Activated effector memory CD4-positive, alpha-beta T cell treated with anti-CD3 and anti-CD28 coated beads, Interleukin-2, amount 50 U/mL, for 16 hours (primary cell): ENCODE results near the gene FYN.

Experiments used
- DNase-seq: peaks from one replicate; pipeline ENCODE4 v3.0.0-alpha.2; 2020

FYN gene

GRCh38 chr6:111880181-111880888, 7.1 kb upstream of the FYN start:
- DNase-seq = no peak

- no peak for DNase-seq
These were observed 2.5 kb upstream of the FYN start for GRCh38 chr6:111875741-111876140.

DNA sequence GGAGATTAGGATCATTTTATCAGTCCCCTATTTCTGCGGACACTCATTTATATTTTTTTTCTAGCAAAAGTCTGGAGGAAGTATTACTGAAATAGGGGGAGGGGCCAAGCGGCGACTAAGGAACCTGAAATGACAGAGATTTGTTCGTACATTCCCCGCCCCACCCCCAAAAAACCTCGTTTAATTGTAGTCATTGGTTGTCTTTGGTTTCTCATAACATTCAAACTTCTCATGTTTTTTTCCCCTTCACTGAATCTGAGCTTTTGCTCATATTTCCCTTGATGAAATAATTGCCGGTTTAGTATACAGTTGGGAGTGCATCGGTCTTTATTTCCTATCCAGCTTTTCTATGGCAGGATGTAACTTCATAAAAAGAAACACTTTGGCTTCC, 768 bp upstream of the FYN start:
- DNase-seq = peak; percentile 85

- DNase-seq = peak; percentile 90
These were observed 663 bp downstream of the FYN start for GRCh38 chr6:111872401-111873177.

- peak; percentile 76 for DNase-seq
These were observed 1.4 kb downstream of the FYN start for GRCh38 chr6:111871725-111872400.

DNA sequence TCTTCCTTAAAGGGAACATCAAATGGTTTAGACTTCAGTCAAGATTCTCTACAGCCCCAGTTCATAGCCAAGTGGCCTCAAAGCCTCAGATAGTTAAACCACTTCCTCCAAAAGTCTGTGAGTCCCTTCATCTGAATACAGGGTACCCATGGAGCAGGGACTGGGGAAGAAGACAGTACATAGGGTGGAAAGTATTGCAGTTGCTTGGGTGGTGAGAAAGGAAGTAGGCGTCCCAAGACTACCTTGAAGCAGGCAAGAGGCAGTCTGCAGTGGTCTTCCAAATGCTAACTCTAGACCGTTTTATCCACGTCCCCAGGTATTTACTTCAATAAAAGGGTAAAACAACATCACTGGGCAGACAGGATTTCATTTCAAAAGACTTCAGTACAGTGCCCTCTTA, 2.0 kb downstream of the FYN start:
- peak; percentile 71 for DNase-seq

DNA sequence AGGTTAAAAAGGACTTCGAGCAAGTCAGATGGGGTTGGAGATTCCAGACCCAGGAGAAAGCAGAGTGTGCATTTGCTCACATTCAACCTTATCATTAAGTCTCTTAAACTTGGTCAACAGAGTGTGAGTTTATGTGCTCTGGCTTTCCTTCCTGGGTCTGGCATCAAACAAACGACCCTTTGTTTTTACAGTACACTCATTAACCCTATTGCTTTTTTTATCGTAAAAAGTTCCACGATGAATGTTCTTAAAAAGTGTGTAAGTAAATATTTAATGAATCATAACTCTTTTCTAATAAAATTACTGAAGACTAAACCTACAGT, 2.5 kb downstream of the FYN start:
- no peak for DNase-seq

DNA sequence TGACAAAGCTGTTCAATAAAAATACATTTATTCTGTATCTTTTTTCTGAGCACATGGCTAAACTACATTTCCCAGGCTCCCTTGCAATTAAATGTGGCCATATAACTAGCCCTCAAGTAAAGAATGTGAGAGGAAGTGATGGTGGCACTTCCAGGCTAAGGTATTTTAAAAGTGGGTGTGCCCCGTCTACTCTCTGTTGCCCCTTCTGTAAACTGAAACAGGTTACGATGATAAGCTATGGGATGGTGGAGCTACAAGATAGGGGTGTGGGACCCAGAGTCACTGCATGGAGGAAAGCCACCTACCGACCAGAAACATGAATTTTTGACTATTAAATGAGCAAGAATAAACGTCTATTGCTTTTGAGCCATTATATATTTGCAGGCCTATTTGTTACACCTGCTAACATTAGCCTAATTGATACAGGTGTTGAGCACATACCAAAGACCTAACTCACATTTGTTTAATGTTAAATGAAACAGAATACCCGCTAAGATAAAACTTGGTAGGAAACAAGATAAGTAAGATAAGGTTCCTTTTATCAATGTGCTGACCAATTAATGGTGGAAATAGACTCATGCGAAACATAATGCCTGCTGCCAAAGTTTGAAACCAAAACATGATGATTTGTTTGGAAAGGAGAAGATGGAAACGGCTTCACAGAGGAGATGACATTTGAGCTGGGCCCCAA, 3.1 kb downstream of the FYN start:
- DNase-seq = no peak

- DNase-seq = no peak
These were observed 6.4 kb downstream of the FYN start for GRCh38 chr6:111866857-111867256.

DNA sequence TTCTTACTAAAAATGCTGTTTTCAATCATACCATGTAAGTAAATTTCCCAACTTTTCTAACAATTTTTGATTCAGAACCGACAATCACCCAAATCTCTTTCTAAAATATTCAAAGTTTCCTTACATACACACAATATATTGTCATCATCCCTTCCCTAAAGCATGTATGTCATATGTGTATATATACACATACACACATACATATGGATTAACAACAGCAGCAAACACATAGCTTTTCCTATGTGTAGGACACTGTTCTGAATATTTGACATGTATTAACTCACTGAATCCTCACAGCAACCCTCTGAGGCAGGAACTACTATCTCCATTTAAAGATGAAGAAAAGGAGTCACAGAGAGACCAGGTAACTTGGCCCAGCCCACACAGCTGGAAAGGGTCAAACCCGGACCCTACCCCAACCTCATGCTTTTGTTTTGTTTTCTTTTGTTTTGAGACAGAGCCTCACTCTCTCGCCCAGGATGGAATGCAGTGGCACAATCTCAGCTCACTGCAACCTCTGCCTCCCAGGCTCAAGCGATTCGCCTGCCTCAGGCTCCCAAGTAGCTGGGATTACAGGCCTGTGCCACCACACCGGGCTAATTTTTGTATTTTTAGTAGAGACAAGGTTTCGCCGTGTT, 7.2 kb downstream of the FYN start:
- no peak for DNase-seq

DNA sequence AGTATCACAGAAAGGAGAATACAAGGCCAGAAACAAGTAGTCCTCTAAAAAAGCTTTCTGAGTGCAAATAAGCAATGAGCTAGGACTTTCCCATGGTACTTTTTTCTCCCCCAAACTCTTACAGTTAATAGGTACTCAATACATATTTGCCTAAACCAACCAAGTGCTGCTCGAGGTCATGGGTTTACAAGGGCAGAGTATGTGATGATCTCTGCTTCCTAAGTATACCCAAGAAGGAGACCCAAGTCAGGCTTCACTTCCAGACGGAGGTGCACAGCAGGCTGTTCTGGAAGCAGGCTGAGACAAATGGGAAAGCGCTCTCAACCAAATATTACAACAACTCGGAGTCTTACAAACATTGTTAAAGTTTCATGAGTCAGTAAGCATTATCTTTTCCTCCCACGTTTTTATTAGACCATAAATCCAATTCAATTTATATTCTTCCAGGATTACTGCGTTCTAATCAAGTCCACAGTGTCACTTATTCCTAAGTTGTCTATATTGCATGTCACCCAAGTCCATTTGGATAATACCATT, 8.1 kb downstream of the FYN start:
- DNase-seq = no peak

- no peak for DNase-seq
These were observed 8.9 kb downstream of the FYN start for GRCh38 chr6:111864138-111865048.

DNA sequence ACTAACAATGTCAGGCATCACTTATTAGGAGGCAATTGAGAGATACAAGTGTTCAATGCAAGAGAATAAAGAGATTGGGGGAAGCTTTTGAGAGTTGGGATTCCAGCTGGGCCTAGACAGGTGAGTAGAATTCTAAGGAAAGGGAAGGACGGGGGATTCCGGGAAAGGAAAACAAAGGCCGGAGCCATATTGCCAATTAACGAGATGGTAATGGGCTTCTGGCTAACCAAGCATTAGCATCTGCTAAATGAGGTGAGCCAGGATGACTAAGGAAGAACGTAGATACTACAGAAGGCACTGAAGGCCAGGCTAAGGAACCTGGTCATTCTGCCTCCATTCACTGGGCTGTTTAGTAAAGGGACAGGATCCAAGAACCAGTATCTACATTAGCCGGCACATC, 10.5 kb downstream of the FYN start:
- DNase-seq = no peak

DNA sequence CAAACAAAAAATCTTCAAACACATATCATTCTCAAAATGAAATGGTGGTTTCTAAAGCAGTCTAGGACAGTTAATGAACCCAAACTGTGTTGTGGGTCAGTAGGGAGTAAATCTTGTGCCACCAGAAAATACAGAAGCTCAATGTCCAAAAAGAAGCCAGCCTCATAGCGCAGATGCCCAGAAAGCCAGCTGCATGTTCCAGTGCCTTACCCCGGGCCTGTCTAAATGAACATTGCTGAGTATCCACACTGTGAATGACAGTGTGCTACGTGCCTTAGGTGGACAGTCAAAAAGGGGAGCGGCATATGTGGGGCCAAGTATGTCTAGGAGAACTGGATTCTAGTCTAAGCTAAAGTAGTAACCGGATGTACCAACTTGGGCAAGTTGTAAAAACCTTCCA, 10.9 kb downstream of the FYN start:
- no peak for DNase-seq

DNA sequence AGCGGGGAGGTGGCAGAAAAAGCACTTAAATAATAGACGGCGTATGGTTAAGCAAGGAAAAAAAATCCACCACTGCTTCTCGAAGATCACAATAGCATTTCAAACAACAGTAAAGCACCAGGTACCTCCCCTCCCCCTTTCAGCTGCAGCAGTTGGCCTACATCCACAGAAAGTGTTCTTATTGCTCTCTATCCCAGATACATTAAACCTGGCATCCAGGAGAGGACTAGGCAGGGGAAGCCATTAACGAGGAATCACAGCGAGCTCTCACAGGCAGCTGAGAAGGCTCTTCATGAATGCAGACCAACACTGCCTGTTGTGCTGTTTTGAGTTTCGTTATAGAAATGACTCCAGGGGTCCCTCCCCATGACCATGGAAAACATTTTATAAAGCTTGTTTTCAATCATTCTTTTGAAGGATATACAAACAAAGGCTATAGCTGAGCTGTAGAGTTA, 11.8 kb downstream of the FYN start:
- DNase-seq = no peak

- no peak for DNase-seq
These were observed 14.9 kb downstream of the FYN start for GRCh38 chr6:111858347-111858746.

DNA sequence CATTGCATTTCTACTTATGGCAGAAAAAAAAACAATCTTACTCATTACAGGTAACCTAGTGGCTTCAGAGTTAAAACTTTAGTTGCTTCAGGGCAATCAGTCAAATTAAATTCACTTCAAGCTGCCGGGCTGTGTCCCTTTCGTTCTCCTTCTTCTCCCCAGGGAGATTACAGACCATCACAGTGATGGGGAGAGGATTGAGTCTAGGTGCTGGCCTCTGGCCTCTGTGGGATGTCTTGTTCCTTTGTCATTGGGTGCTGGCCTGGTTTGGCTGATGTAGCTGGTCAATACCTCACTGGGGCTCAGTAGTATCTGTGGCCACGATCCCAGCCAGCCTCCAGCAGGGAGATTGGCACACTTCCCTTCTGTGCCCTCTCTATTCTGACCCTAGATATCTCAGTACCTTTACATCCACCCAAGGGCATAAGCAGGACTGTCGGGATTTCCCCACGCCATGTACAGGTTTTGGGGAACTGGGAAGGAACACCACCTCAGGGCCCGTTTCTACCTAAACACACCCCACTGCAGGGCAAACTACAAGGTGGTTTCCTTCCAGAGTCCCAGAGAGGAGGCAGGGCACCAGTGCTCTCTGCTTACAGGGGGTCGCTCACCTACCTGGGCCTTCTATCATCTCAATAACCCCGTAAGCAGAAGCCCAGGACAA, 15.4 kb downstream of the FYN start:
- no peak for DNase-seq

DNA sequence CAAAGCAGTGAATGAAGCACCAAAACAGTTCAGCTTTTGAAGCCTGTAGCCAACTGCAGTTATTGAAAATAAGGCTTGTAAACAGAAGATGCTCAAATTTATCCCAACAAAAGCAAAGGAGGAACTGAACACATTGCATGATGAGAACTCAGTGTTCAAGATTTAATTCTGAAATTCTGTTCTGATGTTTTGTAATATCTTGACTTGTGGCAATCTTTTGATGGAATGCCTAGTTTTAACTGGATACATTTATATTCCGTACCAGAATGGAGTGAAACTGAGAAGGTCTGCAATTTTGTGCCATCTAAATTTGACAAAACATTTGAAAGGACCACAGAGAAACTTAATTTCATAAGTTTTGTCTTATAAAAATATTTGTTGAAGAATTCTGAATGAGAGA, 17.5 kb downstream of the FYN start:
- no peak for DNase-seq

DNA sequence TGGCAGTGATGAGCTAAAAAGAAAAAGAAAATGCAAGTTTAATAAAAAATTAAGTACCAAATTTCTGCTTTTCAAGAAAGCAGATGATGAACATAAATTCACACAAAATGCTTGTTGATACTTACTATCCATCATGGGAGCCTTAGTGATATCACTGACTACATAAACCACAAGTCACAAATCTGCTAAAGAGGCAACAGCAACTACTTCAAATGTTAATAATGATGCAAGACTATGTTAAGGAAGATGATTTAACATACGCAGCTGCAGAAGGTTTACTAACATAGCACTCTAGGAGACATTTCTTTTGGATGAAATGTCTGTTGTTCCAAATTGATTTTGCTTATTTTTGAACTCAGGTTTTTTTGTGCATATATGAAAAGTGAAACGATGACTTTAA, 18.6 kb downstream of the FYN start:
- no peak for DNase-seq

DNA sequence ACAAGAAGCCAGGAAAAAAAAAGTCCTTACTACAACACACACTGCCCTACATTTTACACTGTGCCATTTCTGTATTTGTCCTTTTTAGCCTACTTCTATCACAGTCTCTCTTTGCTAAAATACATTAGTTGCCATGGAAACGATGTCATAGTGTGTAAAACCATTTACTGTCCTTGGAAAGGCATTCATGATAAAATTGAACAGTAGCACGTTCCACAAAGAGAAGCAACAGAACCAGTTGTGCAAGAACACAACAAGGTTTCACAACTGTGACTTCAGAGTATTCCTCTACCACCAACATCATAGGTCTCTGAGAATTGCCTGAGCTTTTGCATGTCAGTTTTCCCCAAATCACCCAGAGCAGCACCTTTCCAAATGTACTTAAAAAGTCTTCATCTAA, 20.5 kb downstream of the FYN start:
- DNase-seq = no peak
